A673 (cell line): ENCODE data around the gene RPTOR. TPM values are rescaled to one million over a fixed set of nuclear protein-coding genes. Genes with fewer than 3 reads are reported as not detected.

Experiments used
- BruUV-seq: library from RNA; stranded (reverse); fragments of 400-500 nt; replicated peaks from 2 replicates; lab custom pipeline; 2021; lab: Mats Ljungman, UMichigan
- CTCF ChIA-PET: fragments of 300-600 bp; sonication (Branson Sonifier 250); formaldehyde crosslinking; loops from one replicate; lab custom pipeline; 2022; ENCODE audit warnings: antibody characterized with exemption; lab: Charles Lee
- POLR2A ChIA-PET: fragments of 300-600 bp; sonication (Branson Sonifier 250); formaldehyde crosslinking; loops from one replicate; lab custom pipeline; 2022; ENCODE audit warnings: antibody characterized with exemption; ENCODE audit not compliant: low non-redundant PET; lab: Charles Lee
- DNase-seq: peaks from one replicate; pipeline ENCODE4 v3.0.0-alpha.2; 2015; ENCODE audit warnings: low spot score
- H3K27ac ChIP-seq: fragments of 200-600 bp; sonication (generic); 2 replicates; pipeline ENCODE4 v1.5.1; 2016; ENCODE audit warnings: mixed run types, low read depth, mild to moderate bottlenecking, mixed read lengths, antibody characterized with exemption, low read length; ENCODE audit not compliant: poor library complexity, severe bottlenecking
- H3K27me3 ChIP-seq: fragments of 200-600 bp; sonication (generic); replicated peaks from 2 replicates; pipeline ENCODE4 v1.6.1; 2017; ENCODE audit warnings: mixed run types, low read depth, mild to moderate bottlenecking, mixed read lengths, antibody characterized with exemption, low read length; ENCODE audit not compliant: insufficient read depth, poor library complexity
- H3K36me3 ChIP-seq: fragments of 200-600 bp; sonication (generic); 2 replicates; pipeline ENCODE4 v1.6.1; 2016; ENCODE audit warnings: mixed run types, mild to moderate bottlenecking, mixed read lengths, antibody characterized with exemption, low read length; ENCODE audit not compliant: insufficient read depth, poor library complexity, severe bottlenecking
- H3K4me1 ChIP-seq: fragments of 200-600 bp; sonication (generic); 2 replicates; pipeline ENCODE4 v1.6.1; 2017; ENCODE audit warnings: mixed run types, mild to moderate bottlenecking, mixed read lengths, antibody characterized with exemption, low read length; ENCODE audit not compliant: insufficient read depth, poor library complexity, severe bottlenecking
- H3K4me3 ChIP-seq: fragments of 200-600 bp; sonication (generic); 2 replicates; pipeline ENCODE4 v1.5.1; 2016; ENCODE audit warnings: low read depth, mixed run types, mild to moderate bottlenecking, mixed read lengths, low read length; ENCODE audit not compliant: poor library complexity, severe bottlenecking
- H3K9me3 ChIP-seq: fragments of 200-600 bp; sonication (generic); 2 replicates; pipeline ENCODE4 v1.6.1; 2016; ENCODE audit warnings: mixed run types, low read depth, mild to moderate bottlenecking, mixed read lengths, antibody characterized with exemption, low read length; ENCODE audit not compliant: poor library complexity, severe bottlenecking
- EZH2 ChIP-seq: fragments of 200-600 bp; sonication (generic); IDR thresholded peaks from 2 replicates; pipeline ENCODE4 v1.6.1; 2017; ENCODE audit warnings: borderline replicate concordance, low read depth, mild to moderate bottlenecking, mixed read lengths, antibody characterized with exemption, low read length; ENCODE audit not compliant: poor library complexity, severe bottlenecking
- intact Hi-C: fragments of 100-400 bp; cut with micrococcal nuclease; formaldehyde crosslinking; loops from one replicate; pipeline ENCODE4 v1.10.0; 2022; ENCODE audit not compliant: unreplicated experiment
- total RNA-seq: library from RNA; stranded (reverse); gene quantifications from 2 replicates; pipeline ENCODE4 v1.2.3, GENCODE V29; 2021
- TF ChIP-seq, protein P1 (sequence below): fragments of 300-800, 200-600 bp; sonication (generic); conservative IDR thresholded peaks from 2 replicates; pipeline ENCODE4 v1.5.1; 2017; ENCODE audit warnings: low read depth, mild to moderate bottlenecking, antibody characterized with exemption, low read length, moderate library complexity, mixed read lengths

RPTOR gene
- total RNA-seq, 1 experiment from 2014 or later: 55.2 TPM

DNA sequence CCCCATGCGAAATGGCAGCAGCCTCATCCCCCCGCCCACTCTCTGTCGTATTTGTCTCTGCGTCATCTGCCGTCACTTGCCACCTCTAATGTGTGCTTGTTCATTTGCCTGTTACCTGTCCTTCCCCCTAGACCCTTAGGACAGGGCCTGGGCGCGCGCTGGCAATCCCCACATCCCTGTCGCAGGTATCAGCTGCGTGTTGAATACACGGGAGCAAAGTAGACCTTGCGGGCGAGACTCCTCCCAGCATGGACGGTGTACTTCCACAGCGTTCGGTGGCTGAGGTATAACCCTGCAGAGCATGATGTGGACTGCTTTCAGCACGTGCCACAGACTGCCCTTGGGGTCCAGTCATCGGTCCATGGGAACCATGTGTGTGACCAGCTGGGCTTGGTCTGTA, 276.9 kb downstream of the RPTOR start:
- ChIA-PET POLR2A (interaction anchor here (0.5 kb wide), 1 partner anchor 15 kb away, joined by 3 read pairs; no protein-coding TSS in a partner anchor), CTCF (no interaction called here)
- no peak overlapping the region for H3K27ac ChIP-seq
- peaks cover 20% of the 10 kb centered on the region for H3K4me1 ChIP-seq
- DNase-seq: no peak
- intact Hi-C loops: no loop called here
- no TSS peak for BruUV-seq
- no peaks in the 10 kb centered on the region for H3K36me3 ChIP-seq
- no peak overlapping the region for H3K4me3 ChIP-seq
- no peaks in the 10 kb centered on the region for H3K27me3 ChIP-seq
- H3K9me3 ChIP-seq: no peaks in the 10 kb centered on the region
- no peak for TF ChIP-seq EZH2
- TF ChIP-seq, protein P1, sequence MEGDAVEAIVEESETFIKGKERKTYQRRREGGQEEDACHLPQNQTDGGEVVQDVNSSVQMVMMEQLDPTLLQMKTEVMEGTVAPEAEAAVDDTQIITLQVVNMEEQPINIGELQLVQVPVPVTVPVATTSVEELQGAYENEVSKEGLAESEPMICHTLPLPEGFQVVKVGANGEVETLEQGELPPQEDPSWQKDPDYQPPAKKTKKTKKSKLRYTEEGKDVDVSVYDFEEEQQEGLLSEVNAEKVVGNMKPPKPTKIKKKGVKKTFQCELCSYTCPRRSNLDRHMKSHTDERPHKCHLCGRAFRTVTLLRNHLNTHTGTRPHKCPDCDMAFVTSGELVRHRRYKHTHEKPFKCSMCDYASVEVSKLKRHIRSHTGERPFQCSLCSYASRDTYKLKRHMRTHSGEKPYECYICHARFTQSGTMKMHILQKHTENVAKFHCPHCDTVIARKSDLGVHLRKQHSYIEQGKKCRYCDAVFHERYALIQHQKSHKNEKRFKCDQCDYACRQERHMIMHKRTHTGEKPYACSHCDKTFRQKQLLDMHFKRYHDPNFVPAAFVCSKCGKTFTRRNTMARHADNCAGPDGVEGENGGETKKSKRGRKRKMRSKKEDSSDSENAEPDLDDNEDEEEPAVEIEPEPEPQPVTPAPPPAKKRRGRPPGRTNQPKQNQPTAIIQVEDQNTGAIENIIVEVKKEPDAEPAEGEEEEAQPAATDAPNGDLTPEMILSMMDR: no peak

DNA sequence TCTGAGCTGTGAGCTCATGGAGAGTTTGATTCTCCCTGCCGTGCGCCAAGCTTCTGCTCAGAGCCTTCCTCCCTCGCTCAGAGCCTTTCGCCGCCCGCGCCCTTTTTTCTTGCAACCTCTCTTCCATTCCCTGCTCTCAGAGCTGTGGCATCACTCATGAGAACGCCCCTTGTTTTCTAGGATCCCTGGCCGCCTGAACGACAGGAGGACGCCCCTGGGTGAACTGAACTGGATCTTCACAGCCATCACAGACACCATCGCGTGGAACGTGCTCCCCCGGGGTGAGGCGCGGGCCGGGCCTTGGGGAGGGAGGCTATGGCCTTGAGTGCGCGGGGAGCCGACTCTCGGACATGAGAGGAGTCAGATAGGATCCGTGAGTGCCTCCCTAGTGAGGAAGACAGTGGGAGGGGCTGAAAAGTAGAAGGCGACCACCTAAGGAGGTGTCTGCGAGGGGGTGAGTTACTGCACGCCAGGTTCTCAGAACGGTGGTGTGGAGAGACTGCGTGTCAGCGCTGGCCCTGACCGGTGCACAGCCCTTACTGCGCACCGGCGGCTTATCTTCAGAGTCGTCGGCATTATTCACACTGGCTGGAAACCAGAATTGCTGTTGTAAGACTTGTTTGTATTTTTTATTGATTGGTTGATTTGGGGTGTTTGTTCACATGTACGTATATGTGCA, 277.5 kb downstream of the RPTOR start:
- ChIA-PET POLR2A (no interaction called here), CTCF (no interaction called here)
- no peak for DNase-seq
- Histone ChIP-seq H3K27ac (no peak overlapping the region), H3K27me3 (no peaks in the 10 kb centered on the region), H3K36me3 (no peaks in the 10 kb centered on the region), H3K4me1 (peaks cover 26% of the 10 kb centered on the region), H3K4me3 (no peak overlapping the region), H3K9me3 (no peaks in the 10 kb centered on the region)
- no TSS peak for BruUV-seq
- TF ChIP-seq, protein P1: no peak
- TF ChIP-seq EZH2: no peak
- intact Hi-C loops: no loop called here

DNA sequence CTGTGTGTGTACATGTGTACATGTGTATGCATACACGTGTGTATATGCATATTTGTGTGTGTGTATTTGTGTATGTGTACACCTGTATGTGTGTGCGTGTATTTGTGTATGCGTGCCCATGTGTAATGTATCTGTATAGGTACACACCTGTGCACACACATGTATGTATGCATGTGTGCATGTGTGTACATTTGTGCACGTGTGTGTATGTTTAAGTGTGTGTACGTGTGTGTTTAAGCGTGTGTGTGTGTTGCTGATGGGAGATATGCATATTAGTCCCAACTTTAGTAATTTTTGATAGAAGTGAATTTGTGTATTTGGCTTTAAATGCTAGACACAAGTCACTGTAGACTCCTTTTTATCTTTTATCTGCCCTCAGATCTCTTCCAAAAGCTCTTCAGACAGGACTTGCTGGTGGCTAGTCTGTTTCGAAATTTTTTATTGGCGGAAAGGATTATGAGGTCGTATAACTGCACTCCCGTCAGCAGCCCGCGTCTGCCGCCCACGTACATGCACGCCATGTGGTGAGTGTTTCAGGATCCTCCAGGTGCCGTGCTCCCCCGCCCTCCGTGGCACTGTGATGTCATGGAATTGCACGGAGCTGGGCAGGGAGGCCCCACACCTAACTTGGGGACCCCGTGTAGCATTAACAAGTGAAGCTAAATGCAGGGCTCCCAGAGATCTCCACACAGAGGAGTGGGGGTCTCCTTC, 278.2 kb downstream of the RPTOR start:
- no peaks in the 10 kb centered on the region for H3K27me3 ChIP-seq
- peaks cover 33% of the 10 kb centered on the region for H3K4me1 ChIP-seq
- no peak overlapping the region for H3K4me3 ChIP-seq
- no TSS peak for BruUV-seq
- H3K9me3 ChIP-seq: no peaks in the 10 kb centered on the region
- ChIA-PET CTCF (no interaction called here), POLR2A (no interaction called here)
- DNase-seq: peak; percentile 88
- intact Hi-C loops: no loop called here
- H3K36me3 ChIP-seq: no peaks in the 10 kb centered on the region
- TF ChIP-seq, protein P1: no peak
- no peak for TF ChIP-seq EZH2
- peak overlapping the region; percentile 66 for H3K27ac ChIP-seq
